Mesenchymal stem cell (in vitro differentiated cells and primary cell): ENCODE measurements around the gene TRAK2.

ENCODE experiments used
- DNase-seq: peaks from one replicate; pipeline ENCODE4 v3.0.0-alpha.2; 2013
- H2AFZ ChIP-seq: one replicate; pipeline ENCODE4 v1.6.1; 2013; ENCODE audit warnings: low read depth, mild to moderate bottlenecking, control low read depth, inconsistent platforms, low read length, moderate library complexity
- H2AK5ac ChIP-seq: 2 replicates; pipeline ENCODE4 v1.6.1; 2013; ENCODE audit warnings: low read length, moderate library complexity, mild to moderate bottlenecking, inconsistent platforms; ENCODE audit not compliant: severe bottlenecking
- H2BK120ac ChIP-seq: one replicate; pipeline ENCODE4 v1.6.1; 2013; ENCODE audit warnings: low read depth, mild to moderate bottlenecking, inconsistent platforms, low read length, moderate library complexity
- H2BK12ac ChIP-seq, 2 experiments: one replicate each; pipeline ENCODE4 v1.6.1; 2013; ENCODE audit warnings: inconsistent platforms in 2 of 2, low read length in 2 of 2, mild to moderate bottlenecking in 2 of 2, moderate library complexity in 2 of 2, control low read depth in 1 of 2
- H2BK15ac ChIP-seq: one replicate; pipeline ENCODE4 v1.6.1; 2013; ENCODE audit warnings: mild to moderate bottlenecking, low read depth, inconsistent platforms; ENCODE audit not compliant: poor library complexity, severe bottlenecking
- H2BK5ac ChIP-seq: 2 replicates; pipeline ENCODE4 v1.6.1; 2013; ENCODE audit warnings: low read depth, mild to moderate bottlenecking, low read length, control low read depth, inconsistent platforms; ENCODE audit not compliant: poor library complexity, severe bottlenecking
- H3K14ac ChIP-seq, 2 experiments: one replicate each; pipeline ENCODE4 v1.6.1; 2013; ENCODE audit warnings: inconsistent platforms in 2 of 2, low read length in 2 of 2, control low read depth in 1 of 2, mild to moderate bottlenecking in 1 of 2, moderate library complexity in 1 of 2
- H3K18ac ChIP-seq, 2 experiments: one replicate each; pipeline ENCODE4 v1.6.1; 2013; ENCODE audit warnings: inconsistent platforms in 2 of 2, low read length in 2 of 2, control low read depth in 1 of 2, low read depth in 1 of 2, mild to moderate bottlenecking in 1 of 2
- H3K23ac ChIP-seq, 2 experiments: one replicate each; pipeline ENCODE4 v1.6.1; 2013; ENCODE audit warnings: inconsistent platforms in 2 of 2, low read length in 2 of 2, mild to moderate bottlenecking in 2 of 2, moderate library complexity in 2 of 2, control low read depth in 1 of 2
- H3K27ac ChIP-seq: 2 replicates; pipeline ENCODE4 v1.5.1; 2013; ENCODE audit warnings: mild to moderate bottlenecking, moderate library complexity, low read length, control low read depth, inconsistent platforms; ENCODE audit not compliant: poor library complexity, severe bottlenecking
- H3K27me3 ChIP-seq, 2 experiments: 2 replicates each; pipeline versions ENCODE4 v1.6.1 to v1.7.0; 2013; ENCODE audit warnings: low read length in 2 of 2, mild to moderate bottlenecking in 2 of 2, moderate library complexity in 2 of 2, control low read depth in 1 of 2, inconsistent platforms in 1 of 2; ENCODE audit not compliant: control insufficient read depth in 1 of 2, insufficient read depth in 1 of 2
- H3K36me3 ChIP-seq, 2 experiments: 2 replicates each; pipeline versions ENCODE4 v1.6.1 to v1.7.0; 2013; ENCODE audit warnings: low read length in 2 of 2, control low read depth in 1 of 2, inconsistent platforms in 1 of 2, low read depth in 1 of 2, mild to moderate bottlenecking in 1 of 2; ENCODE audit not compliant: insufficient read depth in 2 of 2, control insufficient read depth in 1 of 2
- H3K4ac ChIP-seq, 2 experiments: one replicate each; pipeline ENCODE4 v1.6.1; 2013; ENCODE audit warnings: inconsistent platforms in 2 of 2, low read length in 2 of 2, mild to moderate bottlenecking in 2 of 2, moderate library complexity in 2 of 2, control low read depth in 1 of 2, low read depth in 1 of 2
- H3K4me1 ChIP-seq: 2 replicates; pipeline ENCODE4 v1.6.1; 2013; ENCODE audit warnings: low read depth, low read length, control low read depth; ENCODE audit not compliant: control insufficient read depth, insufficient read depth
- H3K4me2 ChIP-seq: 2 replicates; pipeline ENCODE4 v1.6.1; 2013; ENCODE audit warnings: low read length, mild to moderate bottlenecking, inconsistent platforms; ENCODE audit not compliant: poor library complexity, severe bottlenecking
- H3K4me3 ChIP-seq, 2 experiments: 2 replicates each; pipeline versions ENCODE4 v1.5.1 to v1.7.0; 2013; ENCODE audit warnings: low read length in 2 of 2, mild to moderate bottlenecking in 2 of 2, control low read depth in 1 of 2, low read depth in 1 of 2; ENCODE audit not compliant: insufficient read depth in 1 of 2
- H3K79me1 ChIP-seq: replicated peaks from 2 replicates; pipeline ENCODE4 v1.6.1; 2013; ENCODE audit warnings: mild to moderate bottlenecking, control low read depth, low read length, inconsistent platforms; ENCODE audit not compliant: poor library complexity, severe bottlenecking
- H3K9ac ChIP-seq: 2 replicates; pipeline ENCODE4 v1.7.0; 2013; ENCODE audit warnings: mild to moderate bottlenecking, low read length, moderate library complexity
- H3K9me3 ChIP-seq: 2 replicates; pipeline ENCODE4 v1.7.0; 2013; ENCODE audit warnings: mild to moderate bottlenecking, low read length; ENCODE audit not compliant: control insufficient read depth
- H4K8ac ChIP-seq: one replicate; pipeline ENCODE4 v1.6.1; 2013; ENCODE audit warnings: inconsistent platforms, mild to moderate bottlenecking, low read length, moderate library complexity
- H4K91ac ChIP-seq: one replicate; pipeline ENCODE4 v1.6.1; 2013; ENCODE audit warnings: mild to moderate bottlenecking, low read length, inconsistent platforms
- WGBS: methylation state at CpG from one replicate; pipeline ENCODE4 v1.1.7; 2013; ENCODE audit warnings: mixed read lengths; 5-methylcytosine and 5-hydroxymethylcytosine counted together

Gene TRAK2

GRCh38 chr2:201420442-201421113, 30.7 kb downstream of the TRAK2 start:
- Histone ChIP-seq H3K23ac (no peak overlapping the region), H3K79me1 (peaks cover 4% of the 10 kb centered on the region), H3K14ac (no peak overlapping the region), H4K91ac (no peak overlapping the region), H3K27me3 (no peaks in the 10 kb centered on the region), H3K9ac (peak overlapping the region; percentile 64), H3K18ac (no peak overlapping the region), H2BK120ac (no peak overlapping the region), H4K8ac (no peak overlapping the region), H2AFZ (no peak overlapping the region), H3K4me2 (no peak overlapping the region), H3K9me3 (no peaks in the 10 kb centered on the region), H3K4me1 (no peaks in the 10 kb centered on the region), H3K27ac (peak overlapping the region; percentile 23), H2BK12ac (no peak overlapping the region), H2AK5ac (no peak overlapping the region), H2BK15ac (no peak overlapping the region), H3K4ac (no peak overlapping the region), H3K36me3 (peaks cover 0 to 10% of the 10 kb centered on the region in 2 experiments), H3K4me3 (no peak overlapping the region), H2BK5ac (no peak overlapping the region)
- 55% methylated on average over 3 of the region's 3 CpGs for WGBS
- peak; percentile 53 for DNase-seq

- H3K27ac ChIP-seq, result no peak overlapping the region
- H3K4me2 ChIP-seq, result no peak overlapping the region
- H4K8ac ChIP-seq, result no peak overlapping the region
- no peaks in the 10 kb centered on the region for H3K27me3 ChIP-seq
- H2AFZ ChIP-seq, result no peak overlapping the region
- no peak overlapping the region for H2BK120ac ChIP-seq
- H3K14ac ChIP-seq, result no peak overlapping the region
- H2BK15ac ChIP-seq, result no peak overlapping the region
- H2BK5ac ChIP-seq, result no peak overlapping the region
- no peaks in the 10 kb centered on the region for H3K9me3 ChIP-seq
- peaks cover 0 to 10% of the 10 kb centered on the region in 2 experiments for H3K36me3 ChIP-seq
- H4K91ac ChIP-seq, result no peak overlapping the region
- H2BK12ac ChIP-seq, result no peak overlapping the region
- H3K4me1 ChIP-seq, result no peaks in the 10 kb centered on the region
- WGBS, result 98% methylated on average over 4 of the region's 4 CpGs
- H3K9ac ChIP-seq, result peak overlapping the region; percentile 64
- H3K79me1 ChIP-seq, result peaks cover 4% of the 10 kb centered on the region
- no peak overlapping the region for H3K23ac ChIP-seq
- DNase-seq, result no peak
- no peak overlapping the region for H3K4ac ChIP-seq
- H2AK5ac ChIP-seq, result no peak overlapping the region
- no peak overlapping the region for H3K18ac ChIP-seq
- no peak overlapping the region for H3K4me3 ChIP-seq
Measured at GRCh38 chr2:201419986-201420385, 31.3 kb downstream of the TRAK2 start.

- Histone ChIP-seq H3K23ac (no peak overlapping the region), H4K8ac (no peak overlapping the region), H3K36me3 (peaks cover 0 to 10% of the 10 kb centered on the region in 2 experiments), H3K79me1 (peaks cover 4% of the 10 kb centered on the region), H3K18ac (no peak overlapping the region), H3K27ac (no peak overlapping the region), H2BK12ac (no peak overlapping the region), H2BK120ac (no peak overlapping the region), H2AK5ac (no peak overlapping the region), H3K14ac (no peak overlapping the region), H2BK15ac (no peak overlapping the region), H3K4me2 (no peak overlapping the region), H3K9ac (peak overlapping the region; percentile 64), H4K91ac (no peak overlapping the region), H3K27me3 (no peaks in the 10 kb centered on the region), H3K4me3 (no peak overlapping the region), H3K4me1 (no peaks in the 10 kb centered on the region), H2BK5ac (no peak overlapping the region), H3K9me3 (no peaks in the 10 kb centered on the region), H3K4ac (no peak overlapping the region), H2AFZ (no peak overlapping the region)
- 25% methylated on average over 1 of the region's 3 CpGs for WGBS
- no peak for DNase-seq
Measured at GRCh38 chr2:201419057-201419635, 32.1 kb downstream of the TRAK2 start.

- Histone ChIP-seq H2AK5ac (no peak overlapping the region), H4K8ac (no peak overlapping the region), H2BK12ac (no peak overlapping the region), H2BK5ac (no peak overlapping the region), H2BK120ac (no peak overlapping the region), H3K27me3 (no peaks in the 10 kb centered on the region), H3K4me3 (no peak overlapping the region), H4K91ac (no peak overlapping the region), H2AFZ (no peak overlapping the region), H3K79me1 (peaks cover 19% of the 10 kb centered on the region), H2BK15ac (no peak overlapping the region), H3K23ac (no peak overlapping the region), H3K14ac (no peak overlapping the region), H3K9me3 (no peaks in the 10 kb centered on the region), H3K27ac (no peak overlapping the region), H3K36me3 (peaks cover 0 to 8% of the 10 kb centered on the region in 2 experiments), H3K4me2 (no peak overlapping the region), H3K9ac (no peak overlapping the region), H3K18ac (no peak overlapping the region), H3K4me1 (no peaks in the 10 kb centered on the region), H3K4ac (no peak overlapping the region)
- no peak for DNase-seq
- no CpG with 5 or more reads among the region's 2 CpGs for WGBS
Measured at GRCh38 chr2:201415149-201415548, 36.1 kb downstream of the TRAK2 start.
